ENCODE results near the gene SUCLG2. TPM values are rescaled to one million over a fixed set of nuclear protein-coding genes. Genes with fewer than 3 reads are reported as not detected.

Gene SUCLG2
- total RNA-seq, 1 experiment from 2014 or later = 59.4 TPM

- no peaks in the 10 kb centered on the region for H3K4me1 ChIP-seq (replicated peaks; ENCODE audit: insufficient read depth)
- no peaks in the 10 kb centered on the region for H3K79me2 ChIP-seq (ENCODE audit: low read depth)
- no peaks in the 10 kb centered on the region for H3K9me3 ChIP-seq (ENCODE audit: insufficient read depth, low read depth)
- no peak for DNase-seq
- POLR2A ChIA-PET (ENCODE audit: unreplicated experiment) = no interaction called here
- no peaks in the 10 kb centered on the region for H3K36me3 ChIP-seq (ENCODE audit: low read depth)
- H3K9me2 ChIP-seq (ENCODE audit: insufficient read depth) = no peaks in the 10 kb centered on the region
- no peaks in the 10 kb centered on the region for H4K20me1 ChIP-seq (ENCODE audit: insufficient read depth)
- intact Hi-C loops (cut with micrococcal nuclease; ENCODE audit: unreplicated experiment) = no loop called here
- no peak overlapping the region for H3K4me3 ChIP-seq
- H3K4me2 ChIP-seq = no peak overlapping the region
- CTCF ChIA-PET = no interaction called here
- no peak overlapping the region for H3K27ac ChIP-seq
- H3K27me3 ChIP-seq (ENCODE audit: insufficient read depth, low read depth) = no peaks in the 10 kb centered on the region
- H3F3A ChIP-seq (ENCODE audit: insufficient read depth, low read depth) = no peaks in the 10 kb centered on the region
- TF ChIP-seq EZH2 (IDR thresholded peaks at IDR 0.05; ENCODE audit: low read depth) = no peak
- BruUV-seq (replicated peaks) = no TSS peak
- no peak overlapping the region for H2AFZ ChIP-seq
Observed at GRCh38 chr3:67423722-67424121, 230.7 kb downstream of the SUCLG2 start.

- H3K27ac ChIP-seq = no peak overlapping the region
- POLR2A ChIA-PET (ENCODE audit: unreplicated experiment) = no interaction called here
- TF ChIP-seq CTCF (conservative IDR thresholded peaks at IDR 0.05) (no peak), EZH2 (IDR thresholded peaks at IDR 0.05; ENCODE audit: low read depth) (no peak)
- no TSS peak for BruUV-seq (replicated peaks)
- no peaks in the 10 kb centered on the region for H3K79me2 ChIP-seq (ENCODE audit: low read depth)
- CTCF ChIA-PET = no interaction called here
- H3F3A ChIP-seq (ENCODE audit: insufficient read depth, low read depth) = no peaks in the 10 kb centered on the region
- no peaks in the 10 kb centered on the region for H3K4me1 ChIP-seq (replicated peaks; ENCODE audit: insufficient read depth)
- H4K20me1 ChIP-seq (ENCODE audit: insufficient read depth) = no peaks in the 10 kb centered on the region
- no peak overlapping the region for H3K4me3 ChIP-seq
- H2AFZ ChIP-seq = no peak overlapping the region
- H3K36me3 ChIP-seq (ENCODE audit: low read depth) = no peaks in the 10 kb centered on the region
- H3K9me2 ChIP-seq (ENCODE audit: insufficient read depth) = no peaks in the 10 kb centered on the region
- no peak for DNase-seq
- no peaks in the 10 kb centered on the region for H3K27me3 ChIP-seq (ENCODE audit: insufficient read depth, low read depth)
- intact Hi-C loops (cut with micrococcal nuclease; ENCODE audit: unreplicated experiment) = no loop called here
- H3K4me2 ChIP-seq = no peak overlapping the region
- no peaks in the 10 kb centered on the region for H3K9me3 ChIP-seq (ENCODE audit: insufficient read depth, low read depth)
Observed at GRCh38 chr3:67421912-67422311, 232.5 kb downstream of the SUCLG2 start.

- Histone ChIP-seq H3K27me3 (ENCODE audit: insufficient read depth, low read depth) (no peaks in the 10 kb centered on the region), H3K4me2 (no peak overlapping the region), H3K36me3 (ENCODE audit: low read depth) (no peaks in the 10 kb centered on the region), H3K4me3 (no peak overlapping the region), H3K9me3 (ENCODE audit: insufficient read depth, low read depth) (no peaks in the 10 kb centered on the region), H3K9me2 (ENCODE audit: insufficient read depth) (no peaks in the 10 kb centered on the region), H2AFZ (no peak overlapping the region), H3K4me1 (replicated peaks; ENCODE audit: insufficient read depth) (no peaks in the 10 kb centered on the region), H3F3A (ENCODE audit: insufficient read depth, low read depth) (no peaks in the 10 kb centered on the region), H3K27ac (no peak overlapping the region), H4K20me1 (ENCODE audit: insufficient read depth) (no peaks in the 10 kb centered on the region), H3K79me2 (ENCODE audit: low read depth) (no peaks in the 10 kb centered on the region)
- BruUV-seq (replicated peaks) = no TSS peak
- DNase-seq = no peak
- ChIA-PET CTCF (no interaction called here), POLR2A (ENCODE audit: unreplicated experiment) (no interaction called here)
- no peak for TF ChIP-seq EZH2 (IDR thresholded peaks at IDR 0.05; ENCODE audit: low read depth)
- TF ChIP-seq CTCF (conservative IDR thresholded peaks at IDR 0.05) = no peak
- intact Hi-C loops (cut with micrococcal nuclease; ENCODE audit: unreplicated experiment) = no loop called here
Observed at GRCh38 chr3:67419779-67420178, 234.6 kb downstream of the SUCLG2 start.

- intact Hi-C loops (cut with micrococcal nuclease; ENCODE audit: unreplicated experiment) = no loop called here
- Histone ChIP-seq H3K9me2 (ENCODE audit: insufficient read depth) (no peaks in the 10 kb centered on the region), H4K20me1 (ENCODE audit: insufficient read depth) (no peaks in the 10 kb centered on the region), H3K4me2 (no peak overlapping the region), H3K9me3 (ENCODE audit: insufficient read depth, low read depth) (no peaks in the 10 kb centered on the region), H3K27me3 (ENCODE audit: insufficient read depth, low read depth) (no peaks in the 10 kb centered on the region), H3K79me2 (ENCODE audit: low read depth) (no peaks in the 10 kb centered on the region), H2AFZ (no peak overlapping the region), H3K4me1 (replicated peaks; ENCODE audit: insufficient read depth) (no peaks in the 10 kb centered on the region), H3K36me3 (ENCODE audit: low read depth) (no peaks in the 10 kb centered on the region), H3F3A (ENCODE audit: insufficient read depth, low read depth) (no peaks in the 10 kb centered on the region), H3K27ac (no peak overlapping the region), H3K4me3 (no peak overlapping the region)
- no TSS peak for BruUV-seq (replicated peaks)
- ChIA-PET POLR2A (ENCODE audit: unreplicated experiment) (no interaction called here), CTCF (no interaction called here)
- DNase-seq = no peak
- TF ChIP-seq EZH2 (IDR thresholded peaks at IDR 0.05; ENCODE audit: low read depth) (no peak), CTCF (conservative IDR thresholded peaks at IDR 0.05) (no peak)
Observed at GRCh38 chr3:67419218-67419529, 235.2 kb downstream of the SUCLG2 start.
